ENCODE measurements around the gene NFIL3. TPM values are rescaled to one million over a fixed set of nuclear protein-coding genes. Genes with fewer than 3 reads are reported as not detected.

NFIL3 gene
- total RNA-seq, 1 experiment from 2014 or later: 9.3 TPM

DNA sequence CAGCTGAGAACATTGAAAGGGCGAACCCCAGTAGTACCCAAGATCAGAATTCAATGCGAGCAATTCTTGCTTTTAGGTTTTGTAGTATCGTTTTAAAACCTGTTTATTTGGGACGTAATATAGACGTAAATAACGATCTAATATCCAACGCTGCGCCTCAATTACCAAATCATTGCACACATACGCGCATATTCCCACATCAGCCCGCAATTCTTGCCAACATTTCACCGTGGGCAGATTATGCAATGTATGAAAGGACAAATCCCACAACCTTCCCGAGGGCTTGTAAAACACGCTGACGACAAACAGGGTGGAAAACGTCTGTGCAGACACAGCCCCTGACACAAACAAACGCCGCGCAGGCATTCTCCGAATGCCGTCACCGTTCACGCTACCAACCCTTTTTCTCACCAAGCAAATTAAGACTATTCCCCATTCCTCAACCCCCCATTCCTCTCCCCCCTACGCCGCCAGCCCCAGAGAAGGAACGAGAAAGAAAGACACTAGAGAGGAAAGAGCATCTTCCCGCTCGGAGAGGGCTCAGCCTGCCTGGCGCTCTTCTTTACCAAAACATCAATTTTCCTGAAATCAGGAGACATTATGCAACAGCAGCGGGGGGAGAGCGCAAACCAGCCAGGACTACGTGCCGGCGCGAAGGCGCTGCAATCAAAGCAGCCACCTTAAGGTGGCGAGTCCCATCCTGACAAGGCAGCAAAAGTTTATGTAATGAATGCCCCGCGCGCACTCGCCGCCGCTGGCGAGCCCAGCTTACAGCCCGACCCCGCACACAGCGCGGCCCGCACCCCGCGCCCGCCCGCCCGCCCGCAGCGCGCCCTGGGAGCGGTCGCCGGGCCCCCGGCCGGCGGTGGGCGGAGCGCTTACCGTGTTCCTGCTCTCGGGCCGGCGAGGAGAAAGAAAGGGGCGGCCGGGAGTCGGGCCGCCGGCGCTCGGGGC lies 597 bp downstream of the NFIL3 start:
- peak overlapping the region; percentile 91 for H3K4me3 ChIP-seq
- peaks cover 49% of the 10 kb centered on the region for H3K79me2 ChIP-seq (ENCODE audit: low read depth)
- H3K9me2 ChIP-seq (ENCODE audit: insufficient read depth): no peaks in the 10 kb centered on the region
- H3K27me3 ChIP-seq (ENCODE audit: insufficient read depth, low read depth): no peaks in the 10 kb centered on the region
- DNase-seq: peak; percentile 57 to 65
- BruUV-seq (replicated peaks): TSS peak; percentile 54
- peaks cover 46% of the 10 kb centered on the region for H3F3A ChIP-seq (ENCODE audit: insufficient read depth, low read depth)
- no peaks in the 10 kb centered on the region for H3K9me3 ChIP-seq (ENCODE audit: insufficient read depth, low read depth)
- H2AFZ ChIP-seq: peak overlapping the region; percentile 72
- no peaks in the 10 kb centered on the region for H4K20me1 ChIP-seq (ENCODE audit: insufficient read depth)
- no peak for TF ChIP-seq EZH2 (IDR thresholded peaks at IDR 0.05; ENCODE audit: low read depth)
- TF ChIP-seq, protein P1, sequence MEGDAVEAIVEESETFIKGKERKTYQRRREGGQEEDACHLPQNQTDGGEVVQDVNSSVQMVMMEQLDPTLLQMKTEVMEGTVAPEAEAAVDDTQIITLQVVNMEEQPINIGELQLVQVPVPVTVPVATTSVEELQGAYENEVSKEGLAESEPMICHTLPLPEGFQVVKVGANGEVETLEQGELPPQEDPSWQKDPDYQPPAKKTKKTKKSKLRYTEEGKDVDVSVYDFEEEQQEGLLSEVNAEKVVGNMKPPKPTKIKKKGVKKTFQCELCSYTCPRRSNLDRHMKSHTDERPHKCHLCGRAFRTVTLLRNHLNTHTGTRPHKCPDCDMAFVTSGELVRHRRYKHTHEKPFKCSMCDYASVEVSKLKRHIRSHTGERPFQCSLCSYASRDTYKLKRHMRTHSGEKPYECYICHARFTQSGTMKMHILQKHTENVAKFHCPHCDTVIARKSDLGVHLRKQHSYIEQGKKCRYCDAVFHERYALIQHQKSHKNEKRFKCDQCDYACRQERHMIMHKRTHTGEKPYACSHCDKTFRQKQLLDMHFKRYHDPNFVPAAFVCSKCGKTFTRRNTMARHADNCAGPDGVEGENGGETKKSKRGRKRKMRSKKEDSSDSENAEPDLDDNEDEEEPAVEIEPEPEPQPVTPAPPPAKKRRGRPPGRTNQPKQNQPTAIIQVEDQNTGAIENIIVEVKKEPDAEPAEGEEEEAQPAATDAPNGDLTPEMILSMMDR (conservative IDR thresholded peaks at IDR 0.05): no peak
- H3K27ac ChIP-seq: peak overlapping the region; percentile 71
- intact Hi-C loops (cut with micrococcal nuclease; ENCODE audit: unreplicated experiment): loop anchor here (1.0 to 5.0 kb wide), 5 partner anchors 62 to 385 kb away; partner anchors contain the start of gene AUH
- peaks cover 49% of the 10 kb centered on the region for H3K4me1 ChIP-seq (replicated peaks; ENCODE audit: insufficient read depth)
- H3K36me3 ChIP-seq (ENCODE audit: low read depth): no peaks in the 10 kb centered on the region
- CTCF ChIA-PET: interaction anchor here (0.6 kb wide), 1 partner anchor 113 kb away, joined by 8 read pairs; no protein-coding TSS in a partner anchor
- peak overlapping the region; percentile 88 for H3K4me2 ChIP-seq
- POLR2A ChIA-PET (ENCODE audit: unreplicated experiment): interaction anchor here (0.6 to 0.8 kb wide), 6 partner anchors 29 to 438 kb away, joined by 4 to 26 read pairs (median 6); no protein-coding TSS in a partner anchor

DNA sequence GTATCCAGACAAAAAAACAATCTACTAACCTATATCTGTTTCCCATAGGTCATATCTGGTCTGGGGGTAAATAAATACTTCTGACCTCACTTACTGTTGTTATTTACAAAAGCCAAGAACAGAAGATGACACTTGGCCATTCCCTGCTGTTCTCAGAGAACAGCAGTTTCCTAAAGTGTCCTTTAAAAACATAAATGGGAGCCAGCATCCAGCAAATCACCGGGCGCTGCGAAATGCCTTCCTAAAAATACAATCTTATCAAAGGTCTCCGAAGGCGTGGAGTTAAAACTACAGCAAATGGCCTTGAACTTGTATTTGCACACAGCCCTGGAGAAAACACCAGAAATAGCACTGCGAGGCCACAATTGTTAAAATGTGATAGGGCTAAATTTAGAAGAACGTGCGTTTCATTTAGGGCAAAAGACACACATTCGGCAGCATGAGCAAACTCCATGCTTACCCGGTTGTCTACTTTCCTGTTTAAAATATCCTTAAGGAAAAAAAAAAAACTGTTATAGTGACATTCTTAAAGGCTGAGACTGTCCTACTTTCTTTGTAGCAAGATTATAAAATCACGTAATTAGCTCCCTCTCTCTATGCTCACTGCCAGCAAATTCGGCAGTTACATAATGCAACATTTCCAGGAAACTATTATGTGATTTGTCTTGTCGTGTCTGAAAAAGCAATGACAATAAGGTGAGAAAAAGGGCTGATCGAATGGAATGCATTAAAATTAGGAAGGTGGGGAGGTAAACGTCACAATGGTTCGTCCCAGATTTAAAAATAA lies 1.5 kb downstream of the NFIL3 start:
- TF ChIP-seq, protein P1 (conservative IDR thresholded peaks at IDR 0.05): no peak
- no peak for TF ChIP-seq EZH2 (IDR thresholded peaks at IDR 0.05; ENCODE audit: low read depth)
- Histone ChIP-seq H2AFZ (peak overlapping the region; percentile 72; the same call in 1 of the 2 replicates), H3K4me2 (peak overlapping the region; percentile 88), H3K27me3 (ENCODE audit: insufficient read depth, low read depth) (no peaks in the 10 kb centered on the region), H3K9me3 (ENCODE audit: insufficient read depth, low read depth) (no peaks in the 10 kb centered on the region), H3F3A (ENCODE audit: insufficient read depth, low read depth) (peaks cover 41% of the 10 kb centered on the region), H3K27ac (peak overlapping the region; percentile 71), H3K36me3 (ENCODE audit: low read depth) (no peaks in the 10 kb centered on the region), H3K9me2 (ENCODE audit: insufficient read depth) (no peaks in the 10 kb centered on the region), H3K4me1 (replicated peaks; ENCODE audit: insufficient read depth) (peaks cover 51% of the 10 kb centered on the region), H4K20me1 (ENCODE audit: insufficient read depth) (no peaks in the 10 kb centered on the region), H3K79me2 (ENCODE audit: low read depth) (peaks cover 57% of the 10 kb centered on the region), H3K4me3 (peak overlapping the region; percentile 91)
- ChIA-PET POLR2A (ENCODE audit: unreplicated experiment) (no interaction called here), CTCF (interaction anchor here (1.0 to 1.2 kb wide), 2 partner anchors 333 to 507 kb away, joined by 3 to 4 read pairs; no protein-coding TSS in a partner anchor)
- intact Hi-C loops (cut with micrococcal nuclease; ENCODE audit: unreplicated experiment): loop anchor here (2.0 to 5.0 kb wide), 3 partner anchors 61 to 229 kb away; partner anchors contain the start of gene AUH
- no TSS peak for BruUV-seq (replicated peaks)
- DNase-seq: peak in 1 of 2 experiments; percentile 63

Data from PC-9 (cell line).